ENCODE results near the gene FAM78A. TPM values are rescaled to one million over a fixed set of nuclear protein-coding genes. Genes with fewer than 3 reads are reported as not detected.

Gene FAM78A
- total and polyA plus RNA-seq, 2 of the 8 experiments (the other 6 are each of a cell fraction or from before 2014, with no cell fraction given): 3.1 TPM

DNA sequence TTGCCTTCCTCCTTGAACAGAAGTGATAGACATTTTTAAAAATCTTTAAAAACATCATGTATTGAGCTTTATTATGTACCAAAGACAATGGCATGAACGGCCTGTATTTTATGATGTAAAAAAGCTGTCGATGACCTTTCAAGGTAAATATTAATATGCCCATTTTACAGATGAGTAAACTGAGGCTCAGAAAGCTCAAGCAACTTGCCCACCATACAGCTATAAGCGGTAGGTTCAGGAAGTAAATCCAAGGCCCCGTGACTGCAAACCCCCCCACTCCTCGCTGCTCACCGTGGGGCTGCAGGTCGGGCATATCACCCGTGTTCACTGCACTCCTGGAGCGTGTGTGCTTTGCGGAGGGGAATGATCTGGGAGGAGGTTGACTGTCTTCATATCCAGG is 16.6 kb upstream of the FAM78A start (continued):
- TF ChIP-seq, protein P1, sequence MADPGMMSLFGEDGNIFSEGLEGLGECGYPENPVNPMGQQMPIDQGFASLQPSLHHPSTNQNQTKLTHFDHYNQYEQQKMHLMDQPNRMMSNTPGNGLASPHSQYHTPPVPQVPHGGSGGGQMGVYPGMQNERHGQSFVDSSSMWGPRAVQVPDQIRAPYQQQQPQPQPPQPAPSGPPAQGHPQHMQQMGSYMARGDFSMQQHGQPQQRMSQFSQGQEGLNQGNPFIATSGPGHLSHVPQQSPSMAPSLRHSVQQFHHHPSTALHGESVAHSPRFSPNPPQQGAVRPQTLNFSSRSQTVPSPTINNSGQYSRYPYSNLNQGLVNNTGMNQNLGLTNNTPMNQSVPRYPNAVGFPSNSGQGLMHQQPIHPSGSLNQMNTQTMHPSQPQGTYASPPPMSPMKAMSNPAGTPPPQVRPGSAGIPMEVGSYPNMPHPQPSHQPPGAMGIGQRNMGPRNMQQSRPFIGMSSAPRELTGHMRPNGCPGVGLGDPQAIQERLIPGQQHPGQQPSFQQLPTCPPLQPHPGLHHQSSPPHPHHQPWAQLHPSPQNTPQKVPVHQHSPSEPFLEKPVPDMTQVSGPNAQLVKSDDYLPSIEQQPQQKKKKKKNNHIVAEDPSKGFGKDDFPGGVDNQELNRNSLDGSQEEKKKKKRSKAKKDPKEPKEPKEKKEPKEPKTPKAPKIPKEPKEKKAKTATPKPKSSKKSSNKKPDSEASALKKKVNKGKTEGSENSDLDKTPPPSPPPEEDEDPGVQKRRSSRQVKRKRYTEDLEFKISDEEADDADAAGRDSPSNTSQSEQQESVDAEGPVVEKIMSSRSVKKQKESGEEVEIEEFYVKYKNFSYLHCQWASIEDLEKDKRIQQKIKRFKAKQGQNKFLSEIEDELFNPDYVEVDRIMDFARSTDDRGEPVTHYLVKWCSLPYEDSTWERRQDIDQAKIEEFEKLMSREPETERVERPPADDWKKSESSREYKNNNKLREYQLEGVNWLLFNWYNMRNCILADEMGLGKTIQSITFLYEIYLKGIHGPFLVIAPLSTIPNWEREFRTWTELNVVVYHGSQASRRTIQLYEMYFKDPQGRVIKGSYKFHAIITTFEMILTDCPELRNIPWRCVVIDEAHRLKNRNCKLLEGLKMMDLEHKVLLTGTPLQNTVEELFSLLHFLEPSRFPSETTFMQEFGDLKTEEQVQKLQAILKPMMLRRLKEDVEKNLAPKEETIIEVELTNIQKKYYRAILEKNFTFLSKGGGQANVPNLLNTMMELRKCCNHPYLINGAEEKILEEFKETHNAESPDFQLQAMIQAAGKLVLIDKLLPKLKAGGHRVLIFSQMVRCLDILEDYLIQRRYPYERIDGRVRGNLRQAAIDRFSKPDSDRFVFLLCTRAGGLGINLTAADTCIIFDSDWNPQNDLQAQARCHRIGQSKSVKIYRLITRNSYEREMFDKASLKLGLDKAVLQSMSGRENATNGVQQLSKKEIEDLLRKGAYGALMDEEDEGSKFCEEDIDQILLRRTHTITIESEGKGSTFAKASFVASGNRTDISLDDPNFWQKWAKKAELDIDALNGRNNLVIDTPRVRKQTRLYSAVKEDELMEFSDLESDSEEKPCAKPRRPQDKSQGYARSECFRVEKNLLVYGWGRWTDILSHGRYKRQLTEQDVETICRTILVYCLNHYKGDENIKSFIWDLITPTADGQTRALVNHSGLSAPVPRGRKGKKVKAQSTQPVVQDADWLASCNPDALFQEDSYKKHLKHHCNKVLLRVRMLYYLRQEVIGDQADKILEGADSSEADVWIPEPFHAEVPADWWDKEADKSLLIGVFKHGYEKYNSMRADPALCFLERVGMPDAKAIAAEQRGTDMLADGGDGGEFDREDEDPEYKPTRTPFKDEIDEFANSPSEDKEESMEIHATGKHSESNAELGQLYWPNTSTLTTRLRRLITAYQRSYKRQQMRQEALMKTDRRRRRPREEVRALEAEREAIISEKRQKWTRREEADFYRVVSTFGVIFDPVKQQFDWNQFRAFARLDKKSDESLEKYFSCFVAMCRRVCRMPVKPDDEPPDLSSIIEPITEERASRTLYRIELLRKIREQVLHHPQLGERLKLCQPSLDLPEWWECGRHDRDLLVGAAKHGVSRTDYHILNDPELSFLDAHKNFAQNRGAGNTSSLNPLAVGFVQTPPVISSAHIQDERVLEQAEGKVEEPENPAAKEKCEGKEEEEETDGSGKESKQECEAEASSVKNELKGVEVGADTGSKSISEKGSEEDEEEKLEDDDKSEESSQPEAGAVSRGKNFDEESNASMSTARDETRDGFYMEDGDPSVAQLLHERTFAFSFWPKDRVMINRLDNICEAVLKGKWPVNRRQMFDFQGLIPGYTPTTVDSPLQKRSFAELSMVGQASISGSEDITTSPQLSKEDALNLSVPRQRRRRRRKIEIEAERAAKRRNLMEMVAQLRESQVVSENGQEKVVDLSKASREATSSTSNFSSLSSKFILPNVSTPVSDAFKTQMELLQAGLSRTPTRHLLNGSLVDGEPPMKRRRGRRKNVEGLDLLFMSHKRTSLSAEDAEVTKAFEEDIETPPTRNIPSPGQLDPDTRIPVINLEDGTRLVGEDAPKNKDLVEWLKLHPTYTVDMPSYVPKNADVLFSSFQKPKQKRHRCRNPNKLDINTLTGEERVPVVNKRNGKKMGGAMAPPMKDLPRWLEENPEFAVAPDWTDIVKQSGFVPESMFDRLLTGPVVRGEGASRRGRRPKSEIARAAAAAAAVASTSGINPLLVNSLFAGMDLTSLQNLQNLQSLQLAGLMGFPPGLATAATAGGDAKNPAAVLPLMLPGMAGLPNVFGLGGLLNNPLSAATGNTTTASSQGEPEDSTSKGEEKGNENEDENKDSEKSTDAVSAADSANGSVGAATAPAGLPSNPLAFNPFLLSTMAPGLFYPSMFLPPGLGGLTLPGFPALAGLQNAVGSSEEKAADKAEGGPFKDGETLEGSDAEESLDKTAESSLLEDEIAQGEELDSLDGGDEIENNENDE (IDR thresholded peaks at IDR 0.05; ENCODE audit: insufficient replicate concordance, low read length): no peak
- no peak for TF ChIP-seq RNF2 (IDR thresholded peaks at IDR 0.05; ENCODE audit: borderline replicate concordance, low read depth, low read length, missing control alignments, poor library complexity, severe bottlenecking)
- TF ChIP-seq HDAC6 (IDR thresholded peaks at IDR 0.05; ENCODE audit: low read depth, low read length): no peak
- no peak for TF ChIP-seq POLR2AphosphoS5 (IDR thresholded peaks at IDR 0.05; ENCODE audit: low read depth, low read length)
- no peak for TF ChIP-seq SP2 (IDR thresholded peaks at IDR 0.05; ENCODE audit: low read length)
- no peak for TF ChIP-seq MAX (IDR thresholded peaks at IDR 0.05)
- TF ChIP-seq HDAC2 (IDR thresholded peaks at IDR 0.05; ENCODE audit: borderline replicate concordance in 1 of 2, low read depth in 2 of 2, low read length in 2 of 2): no peak
- TF ChIP-seq JUND (IDR thresholded peaks at IDR 0.05; ENCODE audit: low read length): no peak
- TF ChIP-seq, protein P2, sequence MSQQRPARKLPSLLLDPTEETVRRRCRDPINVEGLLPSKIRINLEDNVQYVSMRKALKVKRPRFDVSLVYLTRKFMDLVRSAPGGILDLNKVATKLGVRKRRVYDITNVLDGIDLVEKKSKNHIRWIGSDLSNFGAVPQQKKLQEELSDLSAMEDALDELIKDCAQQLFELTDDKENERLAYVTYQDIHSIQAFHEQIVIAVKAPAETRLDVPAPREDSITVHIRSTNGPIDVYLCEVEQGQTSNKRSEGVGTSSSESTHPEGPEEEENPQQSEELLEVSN (IDR thresholded peaks at IDR 0.05): no peak

Measured in H1 (cell line).